Subcutaneous adipose tissue (tissue), 4 donors: ENCODE data around the gene C1orf210. TPM values are rescaled to one million over a fixed set of nuclear protein-coding genes. Genes with fewer than 3 reads are reported as not detected.

ENCODE experiments used
- CTCF ChIP-seq: fragments of 450-650 bp; IDR thresholded peaks from one replicate; pipeline ENCODE4 v1.5.1; 2016; ENCODE audit warnings: low read depth, mild to moderate bottlenecking, control low read depth, antibody characterized with exemption, moderate library complexity
- total RNA-seq, 4 donors: library from RNA; depleted of rRNA; stranded (reverse); fragments of >200 nt; gene quantifications; one replicate each; pipeline ENCODE4 v1.1.0, GENCODE V29; 2016

The C1orf210 gene
- total RNA-seq, 4 donors from 2014 or later = 0.34 to 2.6 TPM; not detected in 2

- no peak for TF ChIP-seq CTCF
Observed at GRCh38 chr1:43275826-43276620, 9.4 kb downstream of the C1orf210 start.

- TF ChIP-seq CTCF = no peak
Observed at GRCh38 chr1:43274804-43275180, 10.6 kb downstream of the C1orf210 start.

- TF ChIP-seq CTCF = no peak
Observed at GRCh38 chr1:43274125-43274803, 11.1 kb downstream of the C1orf210 start.

GRCh38 chr1:43273708-43274107 is 11.7 kb downstream of the C1orf210 start:
- no peak for TF ChIP-seq CTCF

- no peak for TF ChIP-seq CTCF
Observed at GRCh38 chr1:43272576-43273571, 12.5 kb downstream of the C1orf210 start.

GRCh38 chr1:43272161-43272560 is 13.2 kb downstream of the C1orf210 start:
- TF ChIP-seq CTCF = no peak
